T-helper 1 cell (primary cell): Measurements from ENCODE around the gene ALOX15.
"Not testable (repeated sequence)": the region's sequence is repeated elsewhere in the genome, so short reads cannot be mapped to it uniquely, and the experiment has no call there.

Experiments
- DNase-seq, 5 donors: peaks; one replicate each; pipeline ENCODE4 v3.0.0-alpha.2; 2012 to 2020

The ALOX15 gene

GRCh38 chr17:4592240-4593005 lies 49.1 kb downstream of the ALOX15 start:
- no peak for DNase-seq

GRCh38 chr17:4591529-4591928 lies 49.9 kb downstream of the ALOX15 start:
- no peak for DNase-seq

GRCh38 chr17:4590981-4591453 lies 50.5 kb downstream of the ALOX15 start:
- no peak for DNase-seq

GRCh38 chr17:4590042-4590441 lies 51.4 kb downstream of the ALOX15 start:
- DNase-seq = not testable (repeated sequence)

- DNase-seq = no peak
Observed at GRCh38 chr17:4588898-4589625, 52.4 kb downstream of the ALOX15 start.

GRCh38 chr17:4588391-4588790 lies 53.1 kb downstream of the ALOX15 start:
- DNase-seq = no peak

GRCh38 chr17:4587803-4588202 lies 53.7 kb downstream of the ALOX15 start:
- no peak for DNase-seq

GRCh38 chr17:4587195-4587594 lies 54.3 kb downstream of the ALOX15 start:
- DNase-seq = no peak

- DNase-seq = no peak
Observed at GRCh38 chr17:4586043-4586442, 55.4 kb downstream of the ALOX15 start.

GRCh38 chr17:4585638-4585994 lies 55.9 kb downstream of the ALOX15 start:
- no peak for DNase-seq

GRCh38 chr17:4584917-4585637 lies 56.4 kb downstream of the ALOX15 start:
- DNase-seq = no peak

GRCh38 chr17:4584101-4584916 lies 57.2 kb downstream of the ALOX15 start, which contains the start of gene SMTNL2:
Gene SMTNL2 (plus strand): TSS chr17:4584529. CDS start chr17:4584606, 77 bp downstream.
- no peak for DNase-seq

GRCh38 chr17:4583782-4584100 lies 57.7 kb downstream of the ALOX15 start:
- no peak for DNase-seq

GRCh38 chr17:4583206-4583605 lies 58.3 kb downstream of the ALOX15 start:
- no peak for DNase-seq

GRCh38 chr17:4582691-4583090 lies 58.8 kb downstream of the ALOX15 start:
- DNase-seq = no peak

GRCh38 chr17:4582101-4582501 lies 59.4 kb downstream of the ALOX15 start:
- DNase-seq = no peak
